Parathyroid adenoma (tissue), 2 donors: ENCODE results near the gene CNNM2.
A peak's percentile ranks its signal among the peaks of the same experiment; 100 is the strongest.

Experiments
- H2AFZ ChIP-seq: fragments of 300-600 bp; sonication (generic); one replicate; pipeline ENCODE4 v1.7.0; 2017; ENCODE audit warnings: antibody characterized with exemption, mild to moderate bottlenecking
- H3K27ac ChIP-seq: fragments of 300-600 bp; sonication (generic); one replicate; pipeline ENCODE4 v1.7.0; 2017
- H3K27me3 ChIP-seq: fragments of 300-600 bp; sonication (generic); one replicate; pipeline ENCODE4 v1.7.0; 2017; ENCODE audit warnings: low read length; ENCODE audit not compliant: control insufficient read depth, insufficient read depth
- H3K36me3 ChIP-seq: fragments of 300-600 bp; sonication (generic); one replicate; pipeline ENCODE4 v1.7.0; 2017; ENCODE audit warnings: low read length; ENCODE audit not compliant: control insufficient read depth, insufficient read depth
- H3K4me1 ChIP-seq: fragments of 300-600 bp; sonication (generic); one replicate; pipeline ENCODE4 v1.7.0; 2017; ENCODE audit warnings: control low read depth
- H3K4me2 ChIP-seq: fragments of 300-600 bp; sonication (generic); one replicate; pipeline ENCODE4 v1.7.0; 2017; ENCODE audit warnings: low read length
- H3K4me3 ChIP-seq: fragments of 300-600 bp; sonication (generic); one replicate; pipeline ENCODE4 v1.7.0; 2017; ENCODE audit warnings: low read depth, low read length
- H3K79me2 ChIP-seq: fragments of 300-600 bp; sonication (generic); one replicate; pipeline ENCODE4 v1.7.0; 2017; ENCODE audit warnings: control low read depth
- H3K9ac ChIP-seq: fragments of 300-600 bp; sonication (generic); one replicate; pipeline ENCODE4 v1.7.0; 2017; ENCODE audit warnings: mild to moderate bottlenecking
- H3K9me3 ChIP-seq: fragments of 300-600 bp; sonication (generic); one replicate; pipeline ENCODE4 v1.7.0; 2017; ENCODE audit warnings: low read length; ENCODE audit not compliant: control insufficient read depth
- CTCF ChIP-seq: fragments of 300-600 bp; sonication (generic); IDR thresholded peaks from one replicate; pipeline ENCODE4 v1.7.0; 2017; ENCODE audit warnings: antibody characterized with exemption, mild to moderate bottlenecking
- donor health status: primary hyperparathyroidism.

CNNM2 gene

DNA sequence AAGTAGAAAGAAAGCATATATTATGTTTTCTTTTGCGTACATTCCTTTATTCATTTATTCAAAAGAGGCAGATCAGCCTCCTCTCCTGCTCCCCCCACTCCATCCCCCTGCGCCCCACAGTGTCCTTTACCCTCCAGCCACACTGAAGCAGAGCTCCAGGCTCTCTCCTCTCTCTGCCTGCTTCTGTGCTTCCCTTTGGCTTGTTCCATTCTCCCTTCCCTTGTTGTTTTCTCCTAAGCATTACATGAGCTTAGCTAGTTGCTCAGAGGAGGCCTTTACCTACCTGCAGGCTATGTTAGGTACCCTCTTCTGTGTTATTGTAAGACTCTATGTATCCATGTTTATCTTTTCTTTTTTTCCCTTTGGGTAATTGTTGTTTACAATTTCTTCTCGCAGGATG, 27.4 kb downstream of the CNNM2 start:
- H2AFZ ChIP-seq = no peak overlapping the region
- peak overlapping the region; percentile 60 for H3K27ac ChIP-seq
- H3K9me3 ChIP-seq = no peaks in the 10 kb centered on the region
- H3K27me3 ChIP-seq = no peaks in the 10 kb centered on the region
- peak overlapping the region; percentile 25 for H3K4me3 ChIP-seq
- TF ChIP-seq CTCF = no peak
- H3K9ac ChIP-seq = no peak overlapping the region
- peaks cover 17% of the 10 kb centered on the region for H3K4me1 ChIP-seq
- no peaks in the 10 kb centered on the region for H3K36me3 ChIP-seq
- peak overlapping the region; percentile 61 for H3K4me2 ChIP-seq
- peaks cover 10% of the 10 kb centered on the region for H3K79me2 ChIP-seq

DNA sequence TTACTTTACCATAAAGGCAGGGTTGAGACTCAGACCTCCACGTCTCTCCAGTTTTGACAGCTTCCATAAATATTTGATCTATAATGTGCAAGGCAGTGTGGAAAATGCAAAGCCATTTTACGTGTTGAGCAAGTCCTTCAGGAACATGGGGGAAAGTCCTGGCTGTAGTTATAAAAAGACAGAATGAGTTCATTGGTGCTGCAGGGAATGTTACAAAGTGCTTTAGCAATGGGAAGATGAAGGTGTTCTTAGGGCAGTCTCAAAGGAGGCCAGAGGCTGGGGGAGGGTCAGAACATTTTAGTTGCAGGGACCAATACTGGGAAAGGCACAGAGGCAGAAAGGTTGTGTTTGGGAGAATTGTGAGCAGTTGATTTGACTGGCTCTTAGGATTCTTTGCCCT, 27.9 kb downstream of the CNNM2 start:
- Histone ChIP-seq H3K27ac (peak overlapping the region; percentile 60), H3K79me2 (peaks cover 10% of the 10 kb centered on the region), H2AFZ (no peak overlapping the region)

DNA sequence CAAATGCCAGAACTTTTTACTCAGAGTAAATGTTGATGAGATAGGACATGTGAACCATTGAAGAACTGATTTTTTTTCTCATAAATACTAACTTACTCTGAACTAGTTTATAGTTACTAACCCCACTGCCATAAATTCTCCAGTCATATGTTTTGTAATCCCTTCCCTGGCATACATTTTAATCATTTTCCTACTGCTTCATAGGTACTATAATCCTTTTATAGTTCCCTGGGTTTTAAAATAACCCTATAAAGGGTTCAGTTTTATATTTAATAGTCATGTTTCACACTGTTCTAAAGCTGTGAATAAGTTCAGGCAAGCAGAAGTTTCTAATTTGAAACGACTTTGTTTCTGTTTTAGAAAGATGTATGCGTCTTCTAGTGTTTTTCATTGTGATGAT, 28.9 kb downstream of the CNNM2 start:
- no peaks in the 10 kb centered on the region for H3K27me3 ChIP-seq
- H2AFZ ChIP-seq = no peak overlapping the region
- no peaks in the 10 kb centered on the region for H3K36me3 ChIP-seq
- H3K4me2 ChIP-seq = peak overlapping the region; percentile 25
- H3K4me3 ChIP-seq = no peak overlapping the region
- H3K9ac ChIP-seq = no peak overlapping the region
- no peak for TF ChIP-seq CTCF
- peaks cover 17% of the 10 kb centered on the region for H3K4me1 ChIP-seq
- H3K9me3 ChIP-seq = no peaks in the 10 kb centered on the region
- peaks cover 10% of the 10 kb centered on the region for H3K79me2 ChIP-seq
- no peak overlapping the region for H3K27ac ChIP-seq

More for the DNA sequence above, 27.9 kb downstream of the CNNM2 start:
- TF ChIP-seq CTCF = no peak
- Histone ChIP-seq H3K9me3 (no peaks in the 10 kb centered on the region), H3K9ac (no peak overlapping the region), H3K27me3 (no peaks in the 10 kb centered on the region), H3K36me3 (no peaks in the 10 kb centered on the region), H3K4me3 (no peak overlapping the region), H3K4me1 (peaks cover 17% of the 10 kb centered on the region), H3K4me2 (peak overlapping the region; percentile 61)

GRCh38 chr10:102948176-102948575, 30.1 kb downstream of the CNNM2 start:
- Histone ChIP-seq H3K9me3 (no peaks in the 10 kb centered on the region), H3K9ac (no peak overlapping the region), H3K27me3 (no peaks in the 10 kb centered on the region), H3K4me3 (no peak overlapping the region), H3K79me2 (peaks cover 13% of the 10 kb centered on the region), H3K4me2 (no peak overlapping the region), H3K4me1 (peaks cover 17% of the 10 kb centered on the region), H3K27ac (no peak overlapping the region), H3K36me3 (no peaks in the 10 kb centered on the region), H2AFZ (no peak overlapping the region)
- no peak for TF ChIP-seq CTCF

- H3K9me3 ChIP-seq = no peaks in the 10 kb centered on the region
- H3K4me2 ChIP-seq = no peak overlapping the region
- no peak for TF ChIP-seq CTCF
- H3K4me1 ChIP-seq = peaks cover 17% of the 10 kb centered on the region
- no peak overlapping the region for H3K27ac ChIP-seq
- H3K36me3 ChIP-seq = no peaks in the 10 kb centered on the region
- no peak overlapping the region for H3K9ac ChIP-seq
- no peaks in the 10 kb centered on the region for H3K27me3 ChIP-seq
- H3K79me2 ChIP-seq = peaks cover 13% of the 10 kb centered on the region
- H2AFZ ChIP-seq = no peak overlapping the region
- H3K4me3 ChIP-seq = no peak overlapping the region
These were observed 30.7 kb downstream of the CNNM2 start for GRCh38 chr10:102948786-102949185.
